IPS-18a (cell line): ENCODE results near the gene TATDN2.

ENCODE experiments used
- H3K27ac ChIP-seq: one replicate; pipeline ENCODE4 v1.5.1; 2013; ENCODE audit warnings: low read length
- H3K27me3 ChIP-seq: one replicate; pipeline ENCODE4 v1.6.1; 2013; ENCODE audit warnings: mild to moderate bottlenecking, low read length; ENCODE audit not compliant: control insufficient read depth, insufficient read depth
- H3K36me3 ChIP-seq: one replicate; pipeline ENCODE4 v1.6.1; 2013; ENCODE audit warnings: low read depth, low read length; ENCODE audit not compliant: control insufficient read depth
- H3K4me1 ChIP-seq: one replicate; pipeline ENCODE4 v1.6.1; 2013; ENCODE audit warnings: low read depth, low read length; ENCODE audit not compliant: control insufficient read depth
- H3K4me3 ChIP-seq: one replicate; pipeline ENCODE4 v1.5.1; 2013; ENCODE audit warnings: low read length
- H3K9ac ChIP-seq: one replicate; pipeline ENCODE4 v1.6.1; 2013; ENCODE audit warnings: mild to moderate bottlenecking, low read length, moderate library complexity
- H3K9me3 ChIP-seq: one replicate; pipeline ENCODE4 v1.6.1; 2013; ENCODE audit warnings: low read depth, low read length; ENCODE audit not compliant: control insufficient read depth

Gene TATDN2

GRCh38 chr3:10274601-10275000 lies 26.3 kb downstream of the TATDN2 start:
- Histone ChIP-seq H3K27ac (no peak overlapping the region), H3K27me3 (no peaks in the 10 kb centered on the region), H3K9me3 (no peaks in the 10 kb centered on the region), H3K4me1 (no peaks in the 10 kb centered on the region), H3K4me3 (no peak overlapping the region), H3K36me3 (peaks cover 37% of the 10 kb centered on the region), H3K9ac (no peak overlapping the region)

GRCh38 chr3:10277115-10277625 lies 28.9 kb downstream of the TATDN2 start:
- Histone ChIP-seq H3K36me3 (peaks cover 37% of the 10 kb centered on the region), H3K27me3 (no peaks in the 10 kb centered on the region), H3K27ac (no peak overlapping the region), H3K9me3 (no peaks in the 10 kb centered on the region), H3K4me3 (no peak overlapping the region), H3K4me1 (no peaks in the 10 kb centered on the region), H3K9ac (no peak overlapping the region)

GRCh38 chr3:10278501-10278900 lies 30.2 kb downstream of the TATDN2 start:
- Histone ChIP-seq H3K27me3 (no peaks in the 10 kb centered on the region), H3K4me1 (no peaks in the 10 kb centered on the region), H3K4me3 (no peak overlapping the region), H3K9me3 (no peaks in the 10 kb centered on the region), H3K36me3 (peaks cover 43% of the 10 kb centered on the region), H3K27ac (no peak overlapping the region), H3K9ac (no peak overlapping the region)

GRCh38 chr3:10279384-10280176 lies 31.3 kb downstream of the TATDN2 start:
- peaks cover 45% of the 10 kb centered on the region for H3K36me3 ChIP-seq
- no peaks in the 10 kb centered on the region for H3K27me3 ChIP-seq
- H3K4me1 ChIP-seq = no peaks in the 10 kb centered on the region
- H3K9ac ChIP-seq = no peak overlapping the region
- H3K4me3 ChIP-seq = no peak overlapping the region
- no peak overlapping the region for H3K27ac ChIP-seq
- H3K9me3 ChIP-seq = no peaks in the 10 kb centered on the region

GRCh38 chr3:10280177-10280529 lies 31.9 kb downstream of the TATDN2 start:
- Histone ChIP-seq H3K36me3 (peaks cover 45% of the 10 kb centered on the region), H3K27ac (no peak overlapping the region), H3K27me3 (no peaks in the 10 kb centered on the region), H3K9me3 (no peaks in the 10 kb centered on the region), H3K9ac (no peak overlapping the region), H3K4me3 (no peak overlapping the region), H3K4me1 (no peaks in the 10 kb centered on the region)

- no peak overlapping the region for H3K27ac ChIP-seq
- H3K4me1 ChIP-seq = no peaks in the 10 kb centered on the region
- no peak overlapping the region for H3K9ac ChIP-seq
- H3K9me3 ChIP-seq = no peaks in the 10 kb centered on the region
- no peaks in the 10 kb centered on the region for H3K27me3 ChIP-seq
- no peak overlapping the region for H3K4me3 ChIP-seq
- peaks cover 45% of the 10 kb centered on the region for H3K36me3 ChIP-seq
These were observed 32.3 kb downstream of the TATDN2 start for GRCh38 chr3:10280571-10280970.

- Histone ChIP-seq H3K27ac (no peak overlapping the region), H3K27me3 (no peaks in the 10 kb centered on the region), H3K4me1 (peaks cover 6% of the 10 kb centered on the region), H3K36me3 (peaks cover 43% of the 10 kb centered on the region), H3K9me3 (no peaks in the 10 kb centered on the region), H3K9ac (no peak overlapping the region), H3K4me3 (no peak overlapping the region)
These were observed 33.7 kb downstream of the TATDN2 start for GRCh38 chr3:10281951-10282350.

GRCh38 chr3:10283638-10284037 lies 35.4 kb downstream of the TATDN2 start:
- H3K9me3 ChIP-seq = no peaks in the 10 kb centered on the region
- H3K36me3 ChIP-seq = peaks cover 36% of the 10 kb centered on the region
- H3K27ac ChIP-seq = no peak overlapping the region

GRCh38 chr3:10284496-10284895 lies 36.2 kb downstream of the TATDN2 start:
- H3K9me3 ChIP-seq = no peaks in the 10 kb centered on the region
- H3K27ac ChIP-seq = no peak overlapping the region
- no peaks in the 10 kb centered on the region for H3K27me3 ChIP-seq
- no peak overlapping the region for H3K9ac ChIP-seq
- H3K4me3 ChIP-seq = no peak overlapping the region
- peaks cover 31% of the 10 kb centered on the region for H3K36me3 ChIP-seq
- peaks cover 12% of the 10 kb centered on the region for H3K4me1 ChIP-seq

More at GRCh38 chr3:10283638-10284037, 35.4 kb downstream of the TATDN2 start:
- H3K4me3 ChIP-seq = no peak overlapping the region
- H3K9ac ChIP-seq = no peak overlapping the region
- H3K4me1 ChIP-seq = peaks cover 12% of the 10 kb centered on the region
- H3K27me3 ChIP-seq = no peaks in the 10 kb centered on the region

- Histone ChIP-seq H3K36me3 (peaks cover 21% of the 10 kb centered on the region), H3K27me3 (no peaks in the 10 kb centered on the region), H3K9ac (no peak overlapping the region), H3K27ac (no peak overlapping the region), H3K4me3 (no peak overlapping the region), H3K4me1 (peaks cover 12% of the 10 kb centered on the region), H3K9me3 (no peaks in the 10 kb centered on the region)
These were observed 37.2 kb downstream of the TATDN2 start for GRCh38 chr3:10285272-10286132.

GRCh38 chr3:10286133-10286524 lies 37.9 kb downstream of the TATDN2 start:
- no peak overlapping the region for H3K9ac ChIP-seq
- no peak overlapping the region for H3K27ac ChIP-seq
- no peaks in the 10 kb centered on the region for H3K27me3 ChIP-seq
- H3K36me3 ChIP-seq = peaks cover 16% of the 10 kb centered on the region
- H3K4me3 ChIP-seq = no peak overlapping the region
- no peaks in the 10 kb centered on the region for H3K9me3 ChIP-seq
- peaks cover 12% of the 10 kb centered on the region for H3K4me1 ChIP-seq
